Fibroblast of lung (primary cell): ENCODE measurements around the gene SEC61A1. TPM values are rescaled to one million over a fixed set of nuclear protein-coding genes. Genes with fewer than 3 reads are reported as not detected.

Experiments used
- DNase-seq, 2 donors: peaks; one replicate each; pipeline versions ENCODE4 v3.0.0 to v3.0.0-alpha.2; 2010; ENCODE audit warnings: low read depth in 2 of 2
- H2AFZ ChIP-seq: 2 replicates; pipeline ENCODE4 v1.5.1; 2012; ENCODE audit warnings: low read length, control low read depth, inconsistent platforms
- H3K27ac ChIP-seq: 2 replicates; pipeline ENCODE4 v1.5.1; 2011; ENCODE audit warnings: low read length, control low read depth; ENCODE audit not compliant: insufficient read depth
- H3K27me3 ChIP-seq: 2 replicates; pipeline ENCODE4 v1.5.1; 2011; ENCODE audit warnings: mild to moderate bottlenecking, low read length; ENCODE audit not compliant: control insufficient read depth, insufficient read depth
- H3K36me3 ChIP-seq: 2 replicates; pipeline ENCODE4 v1.5.1; 2011; ENCODE audit warnings: low read length; ENCODE audit not compliant: control insufficient read depth, insufficient read depth
- H3K4me1 ChIP-seq: 2 replicates; pipeline ENCODE4 v1.5.1; 2011; ENCODE audit warnings: low read length; ENCODE audit not compliant: control insufficient read depth, insufficient read depth; ENCODE audit errors: extremely low read depth
- H3K4me2 ChIP-seq: 2 replicates; pipeline ENCODE4 v1.5.1; 2011; ENCODE audit warnings: low read length, control low read depth; ENCODE audit not compliant: insufficient read depth; ENCODE audit errors: extremely low read depth
- H3K4me3 ChIP-seq, 4 experiments: fragments of 200-600 bp in 1 of 4; sonication (generic) in 1 of 4; replicated peaks in 1 of 4; 2 replicates each; pipeline ENCODE4 v1.5.1; 2011 to 2016; ENCODE audit warnings: low read length in 4 of 4, low read depth in 3 of 4, mild to moderate bottlenecking in 3 of 4, control low read depth in 2 of 4, inconsistent platforms in 1 of 4, mixed read lengths in 1 of 4; ENCODE audit not compliant: insufficient read depth in 1 of 4; ENCODE audit errors: control extremely low read depth in 1 of 4
- H3K79me2 ChIP-seq: 2 replicates; pipeline ENCODE4 v1.5.1; 2012; ENCODE audit warnings: mild to moderate bottlenecking, low read length, inconsistent platforms; ENCODE audit not compliant: control insufficient read depth, insufficient read depth
- H3K9ac ChIP-seq: 2 replicates; pipeline ENCODE4 v1.5.1; 2011; ENCODE audit warnings: mild to moderate bottlenecking, low read length, control low read depth; ENCODE audit not compliant: insufficient read depth
- H3K9me3 ChIP-seq: 2 replicates; pipeline ENCODE4 v1.5.1; 2012; ENCODE audit warnings: low read depth, low read length; ENCODE audit not compliant: control insufficient read depth, insufficient read depth
- H4K20me1 ChIP-seq: 2 replicates; pipeline ENCODE4 v1.5.1; 2011; ENCODE audit warnings: low read length; ENCODE audit not compliant: control insufficient read depth, insufficient read depth; ENCODE audit errors: extremely low read depth
- EZH2 ChIP-seq: IDR thresholded peaks from 2 replicates; pipeline ENCODE4 v1.5.1; 2012; ENCODE audit warnings: low read length, control low read depth, mild to moderate bottlenecking; ENCODE audit errors: missing control alignments
- polyA plus RNA-seq, 2 donors: library from polyadenylated mRNA; depleted of rRNA in 1 of 2; stranded (reverse) in 1 of 2; unstranded in 1 of 2; fragments of >200 nt; gene quantifications; 2 replicates each; pipeline ENCODE4 v1.2.1, GENCODE V29; 2011 to 2012; ENCODE audit warnings: missing spikeins in 1 of 2
- total RNA-seq: library from RNA; depleted of rRNA; stranded (reverse); fragments of >200 nt; gene quantifications from 2 replicates; pipeline ENCODE4 v1.2.1, GENCODE V29; 2014
- TF ChIP-seq, protein P1 (sequence below), 2 donors: IDR thresholded peaks in 1 of 2; conservative IDR thresholded peaks in 1 of 2; 1 replicate in 1 of 2; 2 replicates in 1 of 2; pipeline ENCODE4 v1.5.1; 2011 to 2012; ENCODE audit warnings: low read length in 2 of 2, control low read depth in 1 of 2, inconsistent platforms in 1 of 2, low read depth in 1 of 2, mild to moderate bottlenecking in 1 of 2

The SEC61A1 gene
- total and polyA plus RNA-seq, 2 donors (not counting 1 experiment from before 2014, with no cell fraction given), result 398 to 509 TPM

DNA sequence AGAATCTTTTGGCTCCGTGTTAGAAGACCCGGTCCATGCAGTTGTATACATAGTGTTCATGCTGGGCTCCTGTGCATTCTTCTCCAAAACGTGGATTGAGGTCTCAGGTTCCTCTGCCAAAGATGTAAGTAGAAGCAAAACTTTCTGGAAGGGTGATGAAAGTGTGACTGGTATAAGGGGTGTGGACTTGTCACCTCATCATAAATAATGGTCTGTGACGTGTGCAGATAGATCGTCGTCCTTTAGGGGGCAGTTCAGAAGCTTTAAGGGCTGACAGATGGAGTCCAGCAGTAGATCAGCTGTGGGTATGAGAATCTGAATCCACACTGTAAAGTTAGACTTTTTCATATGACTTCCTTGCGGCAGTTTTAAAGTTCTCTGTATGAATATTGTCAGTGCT, 15.3 kb downstream of the SEC61A1 start:
- H3K79me2 ChIP-seq, result peaks cover 55% of the 10 kb centered on the region
- H2AFZ ChIP-seq, result no peak overlapping the region
- TF ChIP-seq, protein P1, sequence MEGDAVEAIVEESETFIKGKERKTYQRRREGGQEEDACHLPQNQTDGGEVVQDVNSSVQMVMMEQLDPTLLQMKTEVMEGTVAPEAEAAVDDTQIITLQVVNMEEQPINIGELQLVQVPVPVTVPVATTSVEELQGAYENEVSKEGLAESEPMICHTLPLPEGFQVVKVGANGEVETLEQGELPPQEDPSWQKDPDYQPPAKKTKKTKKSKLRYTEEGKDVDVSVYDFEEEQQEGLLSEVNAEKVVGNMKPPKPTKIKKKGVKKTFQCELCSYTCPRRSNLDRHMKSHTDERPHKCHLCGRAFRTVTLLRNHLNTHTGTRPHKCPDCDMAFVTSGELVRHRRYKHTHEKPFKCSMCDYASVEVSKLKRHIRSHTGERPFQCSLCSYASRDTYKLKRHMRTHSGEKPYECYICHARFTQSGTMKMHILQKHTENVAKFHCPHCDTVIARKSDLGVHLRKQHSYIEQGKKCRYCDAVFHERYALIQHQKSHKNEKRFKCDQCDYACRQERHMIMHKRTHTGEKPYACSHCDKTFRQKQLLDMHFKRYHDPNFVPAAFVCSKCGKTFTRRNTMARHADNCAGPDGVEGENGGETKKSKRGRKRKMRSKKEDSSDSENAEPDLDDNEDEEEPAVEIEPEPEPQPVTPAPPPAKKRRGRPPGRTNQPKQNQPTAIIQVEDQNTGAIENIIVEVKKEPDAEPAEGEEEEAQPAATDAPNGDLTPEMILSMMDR (conservative IDR thresholded peaks at IDR 0.05 in 1 of 2, IDR thresholded peaks at IDR 0.05 in 1 of 2; ENCODE audit: low read depth in 1 of 2, low read length in 2 of 2), result no peak
- no peak for TF ChIP-seq EZH2
- H3K36me3 ChIP-seq, result peaks cover 56% of the 10 kb centered on the region
- H3K4me2 ChIP-seq, result no peak overlapping the region
- H3K4me1 ChIP-seq, result peaks cover under 1% of the 10 kb centered on the region
- DNase-seq, result no peak
- H3K9ac ChIP-seq, result no peak overlapping the region
- H3K4me3 ChIP-seq, result no peak overlapping the region
- H4K20me1 ChIP-seq, result no peaks in the 10 kb centered on the region
- no peaks in the 10 kb centered on the region for H3K9me3 ChIP-seq
- H3K27ac ChIP-seq, result no peak overlapping the region
- no peaks in the 10 kb centered on the region for H3K27me3 ChIP-seq

DNA sequence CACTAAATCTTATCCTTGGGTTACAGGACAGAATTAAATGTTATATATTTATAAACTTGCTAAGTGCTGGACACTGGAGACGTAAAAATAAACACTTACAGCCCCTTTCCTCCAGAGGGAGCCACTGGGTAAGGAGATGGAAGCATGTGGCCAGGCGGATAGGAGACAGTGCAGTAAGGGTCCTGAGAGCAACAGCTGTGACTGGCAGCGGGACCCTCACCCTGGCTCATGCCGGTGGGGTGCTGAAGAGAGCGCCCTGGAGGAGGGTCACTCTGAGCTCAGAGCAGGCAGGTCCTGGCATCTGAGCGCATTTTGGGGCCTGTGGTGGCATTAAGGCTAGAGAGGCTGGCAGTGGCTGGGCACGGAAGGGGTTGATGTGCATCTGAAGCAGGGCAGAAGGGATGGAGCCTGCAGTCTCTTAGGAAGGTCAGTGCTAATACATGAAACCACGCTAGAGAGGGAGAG, 16.0 kb downstream of the SEC61A1 start:
- H3K4me1 ChIP-seq, result no peaks in the 10 kb centered on the region
- H2AFZ ChIP-seq, result no peak overlapping the region
- no peaks in the 10 kb centered on the region for H3K9me3 ChIP-seq
- H3K4me3 ChIP-seq, result no peak overlapping the region
- peaks cover 49% of the 10 kb centered on the region for H3K79me2 ChIP-seq
- H3K27ac ChIP-seq, result no peak overlapping the region
- TF ChIP-seq EZH2, result no peak
- TF ChIP-seq, protein P1 (conservative IDR thresholded peaks at IDR 0.05 in 1 of 2, IDR thresholded peaks at IDR 0.05 in 1 of 2; ENCODE audit: low read depth in 1 of 2, low read length in 2 of 2), result peak; percentile 55 to 62
- H3K9ac ChIP-seq, result no peak overlapping the region
- H3K27me3 ChIP-seq, result no peaks in the 10 kb centered on the region
- peak in 1 of 2 donors; percentile 59 for DNase-seq
- no peaks in the 10 kb centered on the region for H4K20me1 ChIP-seq
- H3K4me2 ChIP-seq, result no peak overlapping the region
- peaks cover 56% of the 10 kb centered on the region for H3K36me3 ChIP-seq

GRCh38 chr3:128069271-128069670, 17.0 kb downstream of the SEC61A1 start:
- H3K4me2 ChIP-seq, result no peak overlapping the region
- H3K4me3 ChIP-seq, result no peak overlapping the region
- H3K9me3 ChIP-seq, result no peaks in the 10 kb centered on the region
- H3K27me3 ChIP-seq, result no peaks in the 10 kb centered on the region
- H4K20me1 ChIP-seq, result no peaks in the 10 kb centered on the region
- no peak overlapping the region for H3K27ac ChIP-seq
- peaks cover 42% of the 10 kb centered on the region for H3K79me2 ChIP-seq
- no peak overlapping the region for H2AFZ ChIP-seq
- no peaks in the 10 kb centered on the region for H3K4me1 ChIP-seq
- H3K36me3 ChIP-seq, result peaks cover 55% of the 10 kb centered on the region
- no peak overlapping the region for H3K9ac ChIP-seq
- no peak for DNase-seq
- no peak for TF ChIP-seq EZH2
- TF ChIP-seq, protein P1 (conservative IDR thresholded peaks at IDR 0.05 in 1 of 2, IDR thresholded peaks at IDR 0.05 in 1 of 2; ENCODE audit: low read depth in 1 of 2, low read length in 2 of 2), result no peak
